ENCODE measurements around the gene BRSK1. TPM values are rescaled to one million over a fixed set of nuclear protein-coding genes. Genes with fewer than 3 reads are reported as not detected.

The BRSK1 gene
- total and polyA plus RNA-seq, 2 of the 13 experiments (the other 11 are each of a cell fraction or from before 2014, with no cell fraction given) = 0.18 to 1.2 TPM

DNA sequence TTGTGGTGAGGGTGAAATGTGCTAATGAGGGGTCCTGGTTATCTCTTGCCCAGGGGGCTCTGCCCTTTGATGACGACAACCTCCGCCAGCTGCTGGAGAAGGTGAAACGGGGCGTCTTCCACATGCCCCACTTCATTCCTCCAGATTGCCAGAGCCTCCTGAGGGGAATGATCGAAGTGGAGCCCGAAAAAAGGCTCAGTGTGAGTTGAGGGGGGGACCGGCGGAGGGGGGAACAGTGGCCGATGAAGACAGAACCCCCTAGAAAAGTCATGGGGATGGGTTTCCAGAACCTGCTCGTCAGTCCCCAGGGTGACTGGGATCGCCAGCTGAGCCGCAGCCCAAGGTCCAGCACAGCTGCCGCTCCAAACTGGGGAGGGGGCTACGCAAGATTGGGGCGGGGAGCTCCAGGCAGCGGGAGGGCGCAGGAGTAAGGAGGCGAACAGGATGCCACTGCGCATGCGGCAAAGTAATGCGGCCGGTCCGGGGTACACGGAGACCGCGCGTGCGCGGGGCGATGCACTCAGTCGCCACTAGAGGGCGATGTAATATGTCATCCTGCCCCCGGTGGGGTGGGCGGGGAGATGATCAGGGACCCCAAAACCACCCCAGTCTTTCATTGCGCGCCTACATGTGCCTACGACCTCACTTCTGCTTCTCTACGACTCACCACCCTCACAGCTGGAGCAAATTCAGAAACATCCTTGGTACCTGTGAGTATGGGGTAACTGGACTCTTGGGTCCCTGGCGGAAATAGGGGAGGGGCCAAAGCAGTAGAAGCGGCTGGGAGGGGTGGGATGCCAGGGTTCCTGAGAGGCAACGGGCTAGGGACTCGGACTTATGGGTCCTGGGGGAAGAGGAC is 17.9 kb downstream of the BRSK1 start (continued):
- TF ChIP-seq, protein P1, sequence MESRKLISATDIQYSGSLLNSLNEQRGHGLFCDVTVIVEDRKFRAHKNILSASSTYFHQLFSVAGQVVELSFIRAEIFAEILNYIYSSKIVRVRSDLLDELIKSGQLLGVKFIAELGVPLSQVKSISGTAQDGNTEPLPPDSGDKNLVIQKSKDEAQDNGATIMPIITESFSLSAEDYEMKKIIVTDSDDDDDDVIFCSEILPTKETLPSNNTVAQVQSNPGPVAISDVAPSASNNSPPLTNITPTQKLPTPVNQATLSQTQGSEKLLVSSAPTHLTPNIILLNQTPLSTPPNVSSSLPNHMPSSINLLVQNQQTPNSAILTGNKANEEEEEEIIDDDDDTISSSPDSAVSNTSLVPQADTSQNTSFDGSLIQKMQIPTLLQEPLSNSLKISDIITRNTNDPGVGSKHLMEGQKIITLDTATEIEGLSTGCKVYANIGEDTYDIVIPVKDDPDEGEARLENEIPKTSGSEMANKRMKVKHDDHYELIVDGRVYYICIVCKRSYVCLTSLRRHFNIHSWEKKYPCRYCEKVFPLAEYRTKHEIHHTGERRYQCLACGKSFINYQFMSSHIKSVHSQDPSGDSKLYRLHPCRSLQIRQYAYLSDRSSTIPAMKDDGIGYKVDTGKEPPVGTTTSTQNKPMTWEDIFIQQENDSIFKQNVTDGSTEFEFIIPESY (CRISPR knock-in tag; IDR thresholded peaks at IDR 0.05) = peak; percentile 68
- no peak for TF ChIP-seq EZH2 (conservative IDR thresholded peaks at IDR 0.05; ENCODE audit: low read depth, low read length)
- TF ChIP-seq, protein P2, sequence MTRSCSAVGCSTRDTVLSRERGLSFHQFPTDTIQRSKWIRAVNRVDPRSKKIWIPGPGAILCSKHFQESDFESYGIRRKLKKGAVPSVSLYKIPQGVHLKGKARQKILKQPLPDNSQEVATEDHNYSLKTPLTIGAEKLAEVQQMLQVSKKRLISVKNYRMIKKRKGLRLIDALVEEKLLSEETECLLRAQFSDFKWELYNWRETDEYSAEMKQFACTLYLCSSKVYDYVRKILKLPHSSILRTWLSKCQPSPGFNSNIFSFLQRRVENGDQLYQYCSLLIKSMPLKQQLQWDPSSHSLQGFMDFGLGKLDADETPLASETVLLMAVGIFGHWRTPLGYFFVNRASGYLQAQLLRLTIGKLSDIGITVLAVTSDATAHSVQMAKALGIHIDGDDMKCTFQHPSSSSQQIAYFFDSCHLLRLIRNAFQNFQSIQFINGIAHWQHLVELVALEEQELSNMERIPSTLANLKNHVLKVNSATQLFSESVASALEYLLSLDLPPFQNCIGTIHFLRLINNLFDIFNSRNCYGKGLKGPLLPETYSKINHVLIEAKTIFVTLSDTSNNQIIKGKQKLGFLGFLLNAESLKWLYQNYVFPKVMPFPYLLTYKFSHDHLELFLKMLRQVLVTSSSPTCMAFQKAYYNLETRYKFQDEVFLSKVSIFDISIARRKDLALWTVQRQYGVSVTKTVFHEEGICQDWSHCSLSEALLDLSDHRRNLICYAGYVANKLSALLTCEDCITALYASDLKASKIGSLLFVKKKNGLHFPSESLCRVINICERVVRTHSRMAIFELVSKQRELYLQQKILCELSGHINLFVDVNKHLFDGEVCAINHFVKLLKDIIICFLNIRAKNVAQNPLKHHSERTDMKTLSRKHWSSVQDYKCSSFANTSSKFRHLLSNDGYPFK (CRISPR knock-in tag; IDR thresholded peaks at IDR 0.05; ENCODE audit: borderline replicate concordance) = peak; percentile 49; the same call in 1 of the 2 replicates
- no peak for TF ChIP-seq ZNF790 (CRISPR knock-in tag; IDR thresholded peaks at IDR 0.05; ENCODE audit: borderline replicate concordance)
- TF ChIP-seq, protein P3, sequence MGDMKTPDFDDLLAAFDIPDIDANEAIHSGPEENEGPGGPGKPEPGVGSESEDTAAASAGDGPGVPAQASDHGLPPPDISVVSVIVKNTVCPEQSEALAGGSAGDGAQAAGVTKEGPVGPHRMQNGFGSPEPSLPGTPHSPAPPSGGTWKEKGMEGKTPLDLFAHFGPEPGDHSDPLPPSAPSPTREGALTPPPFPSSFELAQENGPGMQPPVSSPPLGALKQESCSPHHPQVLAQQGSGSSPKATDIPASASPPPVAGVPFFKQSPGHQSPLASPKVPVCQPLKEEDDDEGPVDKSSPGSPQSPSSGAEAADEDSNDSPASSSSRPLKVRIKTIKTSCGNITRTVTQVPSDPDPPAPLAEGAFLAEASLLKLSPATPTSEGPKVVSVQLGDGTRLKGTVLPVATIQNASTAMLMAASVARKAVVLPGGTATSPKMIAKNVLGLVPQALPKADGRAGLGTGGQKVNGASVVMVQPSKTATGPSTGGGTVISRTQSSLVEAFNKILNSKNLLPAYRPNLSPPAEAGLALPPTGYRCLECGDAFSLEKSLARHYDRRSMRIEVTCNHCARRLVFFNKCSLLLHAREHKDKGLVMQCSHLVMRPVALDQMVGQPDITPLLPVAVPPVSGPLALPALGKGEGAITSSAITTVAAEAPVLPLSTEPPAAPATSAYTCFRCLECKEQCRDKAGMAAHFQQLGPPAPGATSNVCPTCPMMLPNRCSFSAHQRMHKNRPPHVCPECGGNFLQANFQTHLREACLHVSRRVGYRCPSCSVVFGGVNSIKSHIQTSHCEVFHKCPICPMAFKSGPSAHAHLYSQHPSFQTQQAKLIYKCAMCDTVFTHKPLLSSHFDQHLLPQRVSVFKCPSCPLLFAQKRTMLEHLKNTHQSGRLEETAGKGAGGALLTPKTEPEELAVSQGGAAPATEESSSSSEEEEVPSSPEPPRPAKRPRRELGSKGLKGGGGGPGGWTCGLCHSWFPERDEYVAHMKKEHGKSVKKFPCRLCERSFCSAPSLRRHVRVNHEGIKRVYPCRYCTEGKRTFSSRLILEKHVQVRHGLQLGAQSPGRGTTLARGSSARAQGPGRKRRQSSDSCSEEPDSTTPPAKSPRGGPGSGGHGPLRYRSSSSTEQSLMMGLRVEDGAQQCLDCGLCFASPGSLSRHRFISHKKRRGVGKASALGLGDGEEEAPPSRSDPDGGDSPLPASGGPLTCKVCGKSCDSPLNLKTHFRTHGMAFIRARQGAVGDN (CRISPR knock-in tag; IDR thresholded peaks at IDR 0.05) = peak; percentile 73
- peak; percentile 25; the same call in 1 of the 2 replicates for TF ChIP-seq TAF1 (CRISPR knock-in tag; IDR thresholded peaks at IDR 0.05)
- TF ChIP-seq ZNF616 (CRISPR knock-in tag; IDR thresholded peaks at IDR 0.05; ENCODE audit: low read depth) = no peak
- peak; percentile 59; the same call in 1 of the 2 replicates for TF ChIP-seq MAZ (IDR thresholded peaks at IDR 0.05; ENCODE audit: borderline replicate concordance, low read depth, low read length)
- peak; percentile 62; the same call in 1 of the 2 replicates for TF ChIP-seq MAZ (CRISPR knock-in tag; IDR thresholded peaks at IDR 0.05; ENCODE audit: low read depth)
- TF ChIP-seq MIER2 (CRISPR knock-in tag; IDR thresholded peaks at IDR 0.05) = no peak
- no peak for TF ChIP-seq ZFP41 (CRISPR knock-in tag; IDR thresholded peaks at IDR 0.05; ENCODE audit: borderline replicate concordance)
- TF ChIP-seq, protein P4, sequence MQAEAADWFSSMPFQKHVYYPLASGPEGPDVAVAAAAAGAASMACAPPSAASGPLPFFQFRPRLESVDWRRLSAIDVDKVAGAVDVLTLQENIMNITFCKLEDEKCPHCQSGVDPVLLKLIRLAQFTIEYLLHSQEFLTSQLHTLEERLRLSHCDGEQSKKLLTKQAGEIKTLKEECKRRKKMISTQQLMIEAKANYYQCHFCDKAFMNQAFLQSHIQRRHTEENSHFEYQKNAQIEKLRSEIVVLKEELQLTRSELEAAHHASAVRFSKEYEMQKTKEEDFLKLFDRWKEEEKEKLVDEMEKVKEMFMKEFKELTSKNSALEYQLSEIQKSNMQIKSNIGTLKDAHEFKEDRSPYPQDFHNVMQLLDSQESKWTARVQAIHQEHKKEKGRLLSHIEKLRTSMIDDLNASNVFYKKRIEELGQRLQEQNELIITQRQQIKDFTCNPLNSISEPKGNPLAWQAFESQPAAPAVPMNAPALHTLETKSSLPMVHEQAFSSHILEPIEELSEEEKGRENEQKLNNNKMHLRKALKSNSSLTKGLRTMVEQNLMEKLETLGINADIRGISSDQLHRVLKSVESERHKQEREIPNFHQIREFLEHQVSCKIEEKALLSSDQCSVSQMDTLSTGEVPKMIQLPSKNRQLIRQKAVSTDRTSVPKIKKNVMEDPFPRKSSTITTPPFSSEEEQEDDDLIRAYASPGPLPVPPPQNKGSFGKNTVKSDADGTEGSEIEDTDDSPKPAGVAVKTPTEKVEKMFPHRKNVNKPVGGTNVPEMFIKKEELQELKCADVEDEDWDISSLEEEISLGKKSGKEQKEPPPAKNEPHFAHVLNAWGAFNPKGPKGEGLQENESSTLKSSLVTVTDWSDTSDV (CRISPR knock-in tag; IDR thresholded peaks at IDR 0.05) = peak; percentile 43; the same call in 1 of the 2 replicates
- peak; percentile 58 for TF ChIP-seq SMC3 (IDR thresholded peaks at IDR 0.05; ENCODE audit: low read length)
- 0 out of 2 replicates have a peak, but pooled peaks have one; percentile 36 for TF ChIP-seq ZFX (CRISPR knock-in tag; IDR thresholded peaks at IDR 0.05; ENCODE audit: low read depth)
- peak; percentile 87 for TF ChIP-seq ZBTB7B (CRISPR knock-in tag; IDR thresholded peaks at IDR 0.05)
- 0 out of 2 replicates have a peak, but pooled peaks have one; percentile 42 for TF ChIP-seq ZFP90 (CRISPR knock-in tag; IDR thresholded peaks at IDR 0.05; ENCODE audit: borderline replicate concordance)
